A549 (cell line): ENCODE data around the gene MYB. TPM values are rescaled to one million over a fixed set of nuclear protein-coding genes. Genes with fewer than 3 reads are reported as not detected.

Experiments used
- ATAC-seq, 2 experiments: fragments of 200-7000 bp in 1 of 2; fragments of >200 bp in 1 of 2; cut with Nextera tagmentation in 1 of 2; cut with Tn5 transposase in 1 of 2; 3 replicates each; pipeline versions ENCODE4 v1.8.0 to v1.9.1; 2018 to 2020; ENCODE audit warnings: mild to moderate bottlenecking in 1 of 2, moderate library complexity in 1 of 2
- CTCF ChIA-PET: fragments of 300-600 bp; sonication (Branson Sonifier 250); formaldehyde crosslinking; extraction: SDS; loops from one replicate; lab custom pipeline; 2021; ENCODE audit warnings: antibody characterized with exemption, inconsistent platforms; lab: Yijun Ruan, JAX
- POLR2A ChIA-PET: fragments of 350-600 bp; formaldehyde crosslinking; extraction: SDS; loops from one replicate; lab custom pipeline; 2021; ENCODE audit warnings: antibody characterized with exemption, inconsistent platforms; lab: Yijun Ruan, JAX
- DNase-seq, 2 experiments: peaks; one replicate each; pipeline versions ENCODE4 v3.0.0 to v3.0.0-alpha.2; 2011 to 2016; ENCODE audit warnings: low read depth in 1 of 2, low spot score in 1 of 2
- FAIRE-seq: peaks from 2 replicates; lab custom pipeline; 2011; peaks lifted over from hg19 to GRCh38; lab: Jason Lieb, UNC
- H3K27ac ChIP-seq, 2 experiments: fragments of >200 bp; sonication (Bioruptor Twin); formaldehyde crosslinking; 3 replicates each; pipeline ENCODE4 v1.5.1; 2016 to 2017
- H3K4me1 ChIP-seq: fragments of >200 bp; sonication (Bioruptor Twin); formaldehyde crosslinking; 3 replicates; pipeline ENCODE4 v1.6.1; 2016
- H3K4me2 ChIP-seq: fragments of >200 bp; sonication (Bioruptor Twin); formaldehyde crosslinking; 3 replicates; pipeline ENCODE4 v1.6.1; 2016
- H3K4me3 ChIP-seq: fragments of >200 bp; sonication (Bioruptor Twin); formaldehyde crosslinking; 3 replicates; pipeline ENCODE4 v1.5.1; 2016
- H3K9me3 ChIP-seq: fragments of >200 bp; sonication (Bioruptor Twin); formaldehyde crosslinking; 3 replicates; pipeline ENCODE4 v1.6.1; 2016
- BCL3 ChIP-seq: fragments of >200 bp; sonication (Bioruptor Twin); formaldehyde crosslinking; IDR thresholded peaks from 3 replicates; pipeline ENCODE4 v1.6.1; 2016
- CHD2 ChIP-seq: fragments of 150-350 bp; IDR thresholded peaks from 2 replicates; pipeline ENCODE4 v1.6.1; 2014; ENCODE audit warnings: low read length; ENCODE audit not compliant: partially characterized antibody
- ELK1 ChIP-seq: fragments of 150-350 bp; IDR thresholded peaks from 2 replicates; pipeline ENCODE4 v1.6.1; 2014; ENCODE audit warnings: low read depth, mild to moderate bottlenecking, low read length
- ESRRA ChIP-seq: fragments of 150-350 bp; IDR thresholded peaks from 2 replicates; pipeline ENCODE4 v1.6.1; 2014; ENCODE audit warnings: mild to moderate bottlenecking, low read length, borderline replicate concordance
- FOXS1 ChIP-seq: fragments of 250-450 bp; sonication (Bioruptor Pico); IDR thresholded peaks from 2 replicates; pipeline ENCODE4 v1.5.0; 2020; ENCODE audit warnings: mild to moderate bottlenecking, moderate library complexity
- GATA3 ChIP-seq: IDR thresholded peaks from 2 replicates; pipeline ENCODE4 v1.6.1; 2012; ENCODE audit warnings: borderline replicate concordance
- HDAC2 ChIP-seq: fragments of 200-600 bp; sonication (generic); IDR thresholded peaks from 2 replicates; pipeline ENCODE4 v1.6.1; 2016
- HOXB13 ChIP-seq: fragments of 250-450 bp; sonication (Bioruptor Pico); IDR thresholded peaks from 2 replicates; pipeline ENCODE4 v1.5.0; 2020; ENCODE audit warnings: low read depth, mild to moderate bottlenecking, moderate library complexity
- HOXB5 ChIP-seq: fragments of 250-450 bp; sonication (Bioruptor Pico); IDR thresholded peaks from 2 replicates; pipeline ENCODE4 v1.5.0; 2020; ENCODE audit warnings: mild to moderate bottlenecking, moderate library complexity
- JUNB ChIP-seq: fragments of >200 bp; sonication (Bioruptor Twin); formaldehyde crosslinking; IDR thresholded peaks from 2 replicates; pipeline ENCODE4 v1.6.1; 2016
- KDM1A ChIP-seq: fragments of 200-600 bp; sonication (generic); IDR thresholded peaks from 2 replicates; pipeline ENCODE4 v1.6.1; 2016; ENCODE audit warnings: low read depth, mild to moderate bottlenecking
- KDM5A ChIP-seq: fragments of 200-600 bp; sonication (generic); IDR thresholded peaks from 2 replicates; pipeline ENCODE4 v1.6.1; 2016; ENCODE audit warnings: antibody characterized with exemption, mild to moderate bottlenecking
- MAFK ChIP-seq: fragments of 450-650 bp; IDR thresholded peaks from 2 replicates; pipeline ENCODE4 v1.6.1; 2014; ENCODE audit not compliant: partially characterized antibody
- MAX ChIP-seq: IDR thresholded peaks from 2 replicates; pipeline ENCODE4 v1.6.1; 2012
- PBX3 ChIP-seq: IDR thresholded peaks from 2 replicates; pipeline ENCODE4 v1.6.1; 2012
- POLR2A ChIP-seq: IDR thresholded peaks from 2 replicates; pipeline ENCODE4 v1.6.1; 2012; ENCODE audit warnings: mild to moderate bottlenecking, low read length
- ZC3H11A ChIP-seq: fragments of 450-650 bp; IDR thresholded peaks from 2 replicates; pipeline ENCODE4 v1.6.1; 2014; ENCODE audit warnings: antibody characterized with exemption, mild to moderate bottlenecking
- ZNF302 ChIP-seq: fragments of 250-450 bp; sonication (Bioruptor Pico); IDR thresholded peaks from 2 replicates; pipeline ENCODE4 v1.9.0; 2021; ENCODE audit warnings: inconsistent platforms, mild to moderate bottlenecking, moderate library complexity
- ZSCAN20 ChIP-seq: fragments of 250-450 bp; sonication (Bioruptor Pico); IDR thresholded peaks from 2 replicates; pipeline ENCODE4 v1.8.0; 2022; ENCODE audit warnings: mild to moderate bottlenecking, moderate library complexity
- WGBS: methylation state at CpG from one replicate; pipeline ENCODE4 v1.1.6; 2017; ENCODE audit errors: missing lambda C conversion rate; 5-methylcytosine and 5-hydroxymethylcytosine counted together
- polyA plus RNA-seq, 4 experiments: library from polyadenylated mRNA; depleted of rRNA in 3 of 4; stranded (reverse); fragments of >200 nt; fragmentation: RNase III in 1 of 4; extraction: RNeasy Plus Mini Kit Qiagen cat#74134 plus additional on column Dnase treatment in 1 of 4; gene quantifications; 2 replicates in 3 of 4; 3 replicates in 1 of 4; pipeline ENCODE4 v1.2.3, GENCODE V29; 2011 to 2017

The MYB gene
- polyA plus RNA-seq, 2 of the 4 experiments (the other 2 are of a cell fraction) = 0.22 to 0.27 TPM

- no peak overlapping the region for H3K4me3 ChIP-seq
- no peak for DNase-seq
- TF ChIP-seq MAX (no peak), PBX3 (no peak), CHD2 (no peak), BCL3 (no peak), JUNB (no peak), KDM5A (no peak), FOXS1 (CRISPR knock-in tag) (no peak), GATA3 (no peak), HDAC2 (no peak), MAFK (no peak), POLR2A (no peak)
- FAIRE-seq = no peak
- no peak overlapping the region for H3K27ac ChIP-seq
- no peaks in the 10 kb centered on the region for H3K4me1 ChIP-seq
- WGBS = 0% methylated on average over 1 of the region's 1 CpG
- ChIA-PET POLR2A (no interaction called here), CTCF (no interaction called here)
- H3K4me2 ChIP-seq = no peak overlapping the region
- ATAC-seq = no peak
- no peaks in the 10 kb centered on the region for H3K9me3 ChIP-seq
Observed at GRCh38 chr6:135189344-135189743, 8.2 kb downstream of the MYB start.

GRCh38 chr6:135191508-135192255, 10.6 kb downstream of the MYB start:
- H3K9me3 ChIP-seq = no peaks in the 10 kb centered on the region
- FAIRE-seq = no peak
- no peak for DNase-seq

GRCh38 chr6:135192256-135193174, 11.4 kb downstream of the MYB start:
- no peak overlapping the region for H3K4me2 ChIP-seq
- CTCF ChIA-PET = interaction anchor here (0.6 kb wide), 1 partner anchor 494 kb away, joined by 3 read pairs; no protein-coding TSS in a partner anchor

More at GRCh38 chr6:135191508-135192255, 10.6 kb downstream of the MYB start:
- Histone ChIP-seq H3K4me3 (no peak overlapping the region), H3K27ac (no peak overlapping the region), H3K4me2 (no peak overlapping the region), H3K4me1 (no peaks in the 10 kb centered on the region)
- WGBS = 77% methylated on average over 10 of the region's 10 CpGs
- no peak for ATAC-seq
- TF ChIP-seq HOXB5 (CRISPR knock-in tag) = no peak
- POLR2A ChIA-PET = no interaction called here
- CTCF ChIA-PET = no interaction called here

More at GRCh38 chr6:135192256-135193174, 11.4 kb downstream of the MYB start:
- H3K4me1 ChIP-seq = no peaks in the 10 kb centered on the region
- POLR2A ChIA-PET = no interaction called here
- no peaks in the 10 kb centered on the region for H3K9me3 ChIP-seq
- 71% methylated on average over 13 of the region's 13 CpGs for WGBS
- H3K27ac ChIP-seq = no peak overlapping the region
- no peak for ATAC-seq
- H3K4me3 ChIP-seq = no peak overlapping the region
- no peak for FAIRE-seq
- no peak for TF ChIP-seq ZSCAN20
- TF ChIP-seq ZC3H11A = no peak
- TF ChIP-seq ESRRA = no peak
- TF ChIP-seq HOXB13 (CRISPR knock-in tag) = no peak
- TF ChIP-seq ELK1 = no peak
- no peak for TF ChIP-seq KDM1A
- no peak for TF ChIP-seq ZNF302 (CRISPR knock-in tag)
- no peak for DNase-seq
